Kidney (tissue), 14 donors: Measurements from ENCODE around the gene MATN1. TPM values are rescaled to one million over a fixed set of nuclear protein-coding genes. Genes with fewer than 3 reads are reported as not detected.

Source experiments
- DNase-seq, 5 donors: peaks; one replicate each; pipeline ENCODE4 v3.0.0-alpha.2; 2013 to 2020
- FAIRE-seq: peaks from 2 replicates; lab custom pipeline; 2012; peaks lifted over from hg19 to GRCh38; lab: Jason Lieb, UNC
- H3K27ac ChIP-seq, 2 donors: one replicate each; pipeline ENCODE4 v1.7.0; 2013; ENCODE audit warnings: low read depth in 2 of 2, low read length in 2 of 2, inconsistent platforms in 1 of 2
- H3K27me3 ChIP-seq: one replicate; pipeline ENCODE4 v1.7.1; 2013; ENCODE audit warnings: low read length, inconsistent platforms; ENCODE audit not compliant: control insufficient read depth, insufficient read depth
- H3K36me3 ChIP-seq, 3 donors: one replicate each; pipeline versions ENCODE4 v1.7.0 to v1.7.1; 2013; ENCODE audit warnings: low read length in 3 of 3, control low read depth in 1 of 3, inconsistent platforms in 1 of 3; ENCODE audit not compliant: insufficient read depth in 3 of 3, control insufficient read depth in 2 of 3
- H3K4me1 ChIP-seq, 3 donors: one replicate each; pipeline versions ENCODE4 v1.7.0 to v1.7.1; 2013; ENCODE audit warnings: low read length in 3 of 3, inconsistent platforms in 1 of 3, low read depth in 1 of 3; ENCODE audit not compliant: control insufficient read depth in 2 of 3, insufficient read depth in 2 of 3
- H3K4me3 ChIP-seq, 3 donors: one replicate each; pipeline versions ENCODE4 v1.7.0 to v1.8.1; 2013; ENCODE audit warnings: low read length in 3 of 3, control low read depth in 1 of 3, inconsistent platforms in 1 of 3
- H3K9ac ChIP-seq, 3 donors: one replicate each; pipeline versions ENCODE4 v1.7.0 to v1.7.1; 2013; ENCODE audit warnings: low read length in 3 of 3, control low read depth in 1 of 3, inconsistent platforms in 1 of 3
- H3K9me3 ChIP-seq, 3 donors: one replicate each; pipeline versions ENCODE4 v1.7.0 to v1.7.1; 2013; ENCODE audit warnings: low read length in 3 of 3, control low read depth in 1 of 3, inconsistent platforms in 1 of 3; ENCODE audit not compliant: control insufficient read depth in 2 of 3, insufficient read depth in 1 of 3
- CTCF ChIP-seq: IDR thresholded peaks from 3 replicates; pipeline ENCODE4 v1.5.1; 2012; ENCODE audit warnings: mild to moderate bottlenecking, moderate library complexity, borderline replicate concordance; ENCODE audit not compliant: insufficient read depth; ENCODE audit errors: extremely low read depth
- intact Hi-C: fragments of 100-400 bp; cut with DNase I; formaldehyde crosslinking; loops from one replicate; pipeline ENCODE4 v1.11.1; 2022
- polyA plus RNA-seq: library from polyadenylated mRNA; stranded (reverse); fragments of 350-450 nt; fragmentation: Illumina TruSeq; extraction: RNeasy Lipid Tissue Mini Kit (QIAGEN cat#74804); gene quantifications from one replicate; pipeline ENCODE4 v1.2.3, GENCODE V29; 2014; ENCODE audit warnings: low read depth, low replicate concordance; ENCODE audit not compliant: insufficient read depth
- total RNA-seq: library from RNA; stranded (reverse); fragmentation: NEBNext Ultra II Directional; extraction: Animal tissue kit (Norgen Biotek cat#: 25700); gene quantifications from one replicate; pipeline ENCODE4 v1.2.1, GENCODE V29; 2021
- donor health status: control.
- donor health status: control.
- donor health status: control.
- donor health status: control.
- donor health status: control.
- donor health status: DM: yes; HTN: yes; CAD: no.
- donor health status: Normal renal cell carcinoma (clear cell type).

Gene MATN1
- total and polyA plus RNA-seq, 2 donors from 2014 or later, result 0.13 TPM; not detected in 1

GRCh38 chr1:30726236-30726635 lies 2.9 kb upstream of the MATN1 start:
- peaks cover 0 to 3% (median 3%) of the 10 kb centered on the region in 3 donors for H3K4me1 ChIP-seq
- no peak overlapping the region for H3K27ac ChIP-seq
- TF ChIP-seq CTCF, result no peak
- no peak overlapping the region for H3K9ac ChIP-seq
- DNase-seq, result peak in 3 of 5 donors; percentile 37 to 57 (median 43)
- no peaks in the 10 kb centered on the region for H3K27me3 ChIP-seq
- H3K4me3 ChIP-seq, result no peak overlapping the region
- no peaks in the 10 kb centered on the region for H3K9me3 ChIP-seq
- H3K36me3 ChIP-seq, result no peaks in the 10 kb centered on the region
- intact Hi-C loops, result no loop called here
- FAIRE-seq, result no peak

- no peak overlapping the region for H3K9ac ChIP-seq
- H3K4me1 ChIP-seq, result peaks cover 0 to 3% (median 0%) of the 10 kb centered on the region in 3 donors
- FAIRE-seq, result no peak
- no peak overlapping the region for H3K27ac ChIP-seq
- no peaks in the 10 kb centered on the region for H3K27me3 ChIP-seq
- no peak for TF ChIP-seq CTCF
- H3K36me3 ChIP-seq, result no peaks in the 10 kb centered on the region
- DNase-seq, result peak in 1 of 5 donors; percentile 61
- no peaks in the 10 kb centered on the region for H3K9me3 ChIP-seq
- no peak overlapping the region for H3K4me3 ChIP-seq
- intact Hi-C loops, result no loop called here
These were observed 2.2 kb upstream of the MATN1 start for GRCh38 chr1:30725450-30726095.

GRCh38 chr1:30724655-30725421 lies 1.5 kb upstream of the MATN1 start:
- intact Hi-C loops, result loop anchor here (5.0 kb wide), 1 partner anchor 52 kb away; no protein-coding TSS in a partner anchor
- FAIRE-seq (no peak), DNase-seq (no peak)
- H3K27ac ChIP-seq, result no peak overlapping the region
- no peaks in the 10 kb centered on the region for H3K9me3 ChIP-seq
- H3K36me3 ChIP-seq, result no peaks in the 10 kb centered on the region
- no peak overlapping the region for H3K4me3 ChIP-seq
- H3K27me3 ChIP-seq, result no peaks in the 10 kb centered on the region
- no peaks in the 10 kb centered on the region for H3K4me1 ChIP-seq
- H3K9ac ChIP-seq, result no peak overlapping the region
- TF ChIP-seq CTCF, result no peak
